Osteoblast (primary cell): ENCODE measurements around the gene MMP28. TPM values are rescaled to one million over a fixed set of nuclear protein-coding genes. Genes with fewer than 3 reads are reported as not detected.

Experiments used
- DNase-seq: peaks from one replicate; pipeline ENCODE4 v3.0.0; 2011; ENCODE audit warnings: low spot score, mixed read lengths; ENCODE audit not compliant: insufficient read length; ENCODE audit errors: missing footprints
- H2AFZ ChIP-seq: 2 replicates; pipeline ENCODE4 v1.6.0; 2011; ENCODE audit warnings: mild to moderate bottlenecking, low read length
- H3K27ac ChIP-seq: 2 replicates; pipeline ENCODE4 v1.5.1; 2011; ENCODE audit warnings: mild to moderate bottlenecking, low read depth, low read length, moderate library complexity
- H3K27me3 ChIP-seq: 2 replicates; pipeline ENCODE4 v1.6.0; 2012; ENCODE audit warnings: mild to moderate bottlenecking, control low read depth, inconsistent platforms, low read length, moderate library complexity; ENCODE audit not compliant: insufficient read depth
- H3K36me3 ChIP-seq: 2 replicates; pipeline ENCODE4 v1.5.1; 2011; ENCODE audit warnings: mild to moderate bottlenecking, low read length, control low read depth, moderate library complexity; ENCODE audit not compliant: insufficient read depth
- H3K4me1 ChIP-seq: 2 replicates; pipeline ENCODE4 v1.5.1; 2011; ENCODE audit warnings: mild to moderate bottlenecking, low read length, control low read depth, moderate library complexity; ENCODE audit not compliant: insufficient read depth
- H3K4me2 ChIP-seq: 2 replicates; pipeline ENCODE4 v1.6.0; 2011; ENCODE audit warnings: mild to moderate bottlenecking, low read length; ENCODE audit not compliant: insufficient read depth
- H3K4me3 ChIP-seq: fragments of 200-600 bp; sonication (generic); 3 replicates; pipeline ENCODE4 v1.5.1; 2012; ENCODE audit warnings: mild to moderate bottlenecking, low read length, inconsistent platforms; ENCODE audit not compliant: insufficient read depth
- H3K79me2 ChIP-seq: 2 replicates; pipeline ENCODE4 v1.6.0; 2012; ENCODE audit warnings: mild to moderate bottlenecking, low read length, control low read depth, inconsistent platforms; ENCODE audit not compliant: insufficient read depth
- H3K9me3 ChIP-seq: 2 replicates; pipeline ENCODE4 v1.5.1; 2011; ENCODE audit warnings: low read depth, low read length, control low read depth
- H4K20me1 ChIP-seq: 2 replicates; pipeline ENCODE4 v1.6.0; 2012; ENCODE audit warnings: mild to moderate bottlenecking, low read length, control low read depth; ENCODE audit not compliant: insufficient read depth
- CTCF ChIP-seq: IDR thresholded peaks from 2 replicates; pipeline ENCODE4 v1.5.1; 2011; ENCODE audit warnings: mild to moderate bottlenecking, low read depth, low read length, moderate library complexity; ENCODE audit errors: extremely low read depth
- total RNA-seq: library from RNA; depleted of rRNA; stranded (reverse); fragments of >200 nt; gene quantifications from 2 replicates; pipeline ENCODE4 v1.2.3, GENCODE V29; 2012

The MMP28 gene
- total RNA-seq, 1 donor, result 1.8 TPM

- Histone ChIP-seq H2AFZ (no peak overlapping the region), H3K36me3 (no peaks in the 10 kb centered on the region), H3K4me3 (no peak overlapping the region), H3K9me3 (no peaks in the 10 kb centered on the region), H3K4me2 (no peak overlapping the region), H4K20me1 (peaks cover 5% of the 10 kb centered on the region), H3K27me3 (peaks cover 28% of the 10 kb centered on the region), H3K79me2 (no peaks in the 10 kb centered on the region), H3K4me1 (peaks cover 2% of the 10 kb centered on the region), H3K27ac (no peak overlapping the region)
- DNase-seq, result peak; percentile 81
- TF ChIP-seq CTCF, result no peak
These were observed 59.2 kb downstream of the MMP28 start for GRCh38 chr17:35736236-35736635.

GRCh38 chr17:35735036-35735805 lies 60.2 kb downstream of the MMP28 start:
- no peak overlapping the region for H3K4me3 ChIP-seq
- H2AFZ ChIP-seq, result no peak overlapping the region
- H3K36me3 ChIP-seq, result no peaks in the 10 kb centered on the region
- TF ChIP-seq CTCF, result no peak
- peaks cover 5% of the 10 kb centered on the region for H4K20me1 ChIP-seq
- H3K27ac ChIP-seq, result no peak overlapping the region
- H3K27me3 ChIP-seq, result peaks cover 20% of the 10 kb centered on the region
- H3K4me1 ChIP-seq, result peaks cover 6% of the 10 kb centered on the region
- peak; percentile 77 for DNase-seq
- H3K4me2 ChIP-seq, result no peak overlapping the region
- H3K79me2 ChIP-seq, result no peaks in the 10 kb centered on the region
- H3K9me3 ChIP-seq, result no peaks in the 10 kb centered on the region

GRCh38 chr17:35734396-35734795 lies 61.0 kb downstream of the MMP28 start:
- Histone ChIP-seq H3K27ac (no peak overlapping the region), H3K4me3 (no peak overlapping the region), H2AFZ (no peak overlapping the region), H3K79me2 (no peaks in the 10 kb centered on the region), H3K4me2 (no peak overlapping the region), H3K9me3 (no peaks in the 10 kb centered on the region), H3K27me3 (peaks cover 12% of the 10 kb centered on the region), H3K36me3 (no peaks in the 10 kb centered on the region), H4K20me1 (peaks cover 5% of the 10 kb centered on the region), H3K4me1 (peaks cover 6% of the 10 kb centered on the region)
- no peak for TF ChIP-seq CTCF
- peak; percentile 78 for DNase-seq

- Histone ChIP-seq H3K9me3 (no peaks in the 10 kb centered on the region), H3K79me2 (no peaks in the 10 kb centered on the region), H3K36me3 (no peaks in the 10 kb centered on the region), H3K4me1 (peaks cover 6% of the 10 kb centered on the region), H4K20me1 (peaks cover 5% of the 10 kb centered on the region), H2AFZ (no peak overlapping the region), H3K27me3 (peaks cover 4% of the 10 kb centered on the region), H3K4me2 (no peak overlapping the region), H3K27ac (no peak overlapping the region), H3K4me3 (no peak overlapping the region)
- peak; percentile 60 for DNase-seq
- no peak for TF ChIP-seq CTCF
These were observed 62.1 kb downstream of the MMP28 start for GRCh38 chr17:35733366-35733765.
